VCaP (cell line): ENCODE data around the gene FGD2.

ENCODE experiments used
- H3K27ac ChIP-seq: fragments of 450-650 bp; 2 replicates; pipeline ENCODE4 v1.5.1; 2017
- TF ChIP-seq, protein P1 (sequence below): fragments of 450-650 bp; conservative IDR thresholded peaks from 2 replicates; pipeline ENCODE4 v1.5.1; 2017; ENCODE audit warnings: mild to moderate bottlenecking, moderate library complexity

Gene FGD2

DNA sequence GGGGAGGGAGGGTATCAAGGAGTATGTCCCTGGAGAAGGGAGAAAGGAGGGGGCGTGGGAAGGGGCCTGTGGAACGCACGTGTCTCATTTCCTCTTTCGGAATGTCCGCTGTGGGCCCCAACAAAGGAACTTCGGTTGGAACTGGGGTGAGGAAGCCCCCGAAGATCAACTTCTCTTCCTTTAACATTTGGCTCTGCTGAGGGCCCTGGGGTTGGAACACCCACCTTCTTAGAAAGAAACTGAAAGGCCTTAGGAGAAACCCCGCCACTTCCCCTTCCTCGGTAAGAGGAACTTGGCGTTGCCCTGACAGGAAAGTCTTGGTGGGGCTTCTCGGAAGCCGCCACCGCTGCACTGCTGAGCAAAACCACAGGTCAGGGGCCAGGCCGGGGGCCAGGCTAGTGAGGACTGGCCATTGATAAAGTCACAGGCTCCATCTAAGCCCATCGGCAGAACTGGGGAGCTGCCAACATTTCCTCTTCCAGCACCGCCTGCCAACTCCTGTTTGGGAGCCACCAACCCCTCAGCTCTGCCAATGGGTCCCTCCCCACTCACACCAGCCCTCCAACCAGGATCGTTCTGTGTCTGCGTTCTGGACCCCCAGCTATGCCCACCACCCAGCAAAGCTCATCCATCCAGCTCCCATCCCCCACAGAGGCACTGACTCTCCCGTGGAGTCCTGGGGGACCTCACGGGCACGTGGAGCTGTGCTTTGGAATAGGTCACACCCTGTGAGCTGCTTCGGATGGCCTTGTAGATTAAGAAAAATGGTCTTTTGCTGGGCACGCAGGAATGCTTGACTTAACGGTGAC lies 44.8 kb downstream of the FGD2 start:
- peak overlapping the region; percentile 21; the same call in 1 of the 2 replicates for H3K27ac ChIP-seq

DNA sequence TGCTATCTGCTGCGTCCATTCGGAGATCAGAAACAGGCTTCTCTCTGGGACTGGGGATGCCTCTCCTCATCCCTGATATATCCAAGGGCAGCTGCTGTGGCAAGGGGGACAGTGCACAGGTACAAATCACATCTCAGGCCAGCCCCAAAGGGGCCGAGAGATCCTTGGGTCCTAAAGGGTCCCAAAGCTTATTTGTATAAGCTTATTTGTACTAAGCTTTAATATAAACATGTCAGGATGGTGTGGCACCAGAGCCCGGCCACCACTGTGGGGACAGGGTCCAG lies 45.3 kb downstream of the FGD2 start:
- peak overlapping the region; percentile 21; the same call in 1 of the 2 replicates for H3K27ac ChIP-seq
- TF ChIP-seq, protein P1, sequence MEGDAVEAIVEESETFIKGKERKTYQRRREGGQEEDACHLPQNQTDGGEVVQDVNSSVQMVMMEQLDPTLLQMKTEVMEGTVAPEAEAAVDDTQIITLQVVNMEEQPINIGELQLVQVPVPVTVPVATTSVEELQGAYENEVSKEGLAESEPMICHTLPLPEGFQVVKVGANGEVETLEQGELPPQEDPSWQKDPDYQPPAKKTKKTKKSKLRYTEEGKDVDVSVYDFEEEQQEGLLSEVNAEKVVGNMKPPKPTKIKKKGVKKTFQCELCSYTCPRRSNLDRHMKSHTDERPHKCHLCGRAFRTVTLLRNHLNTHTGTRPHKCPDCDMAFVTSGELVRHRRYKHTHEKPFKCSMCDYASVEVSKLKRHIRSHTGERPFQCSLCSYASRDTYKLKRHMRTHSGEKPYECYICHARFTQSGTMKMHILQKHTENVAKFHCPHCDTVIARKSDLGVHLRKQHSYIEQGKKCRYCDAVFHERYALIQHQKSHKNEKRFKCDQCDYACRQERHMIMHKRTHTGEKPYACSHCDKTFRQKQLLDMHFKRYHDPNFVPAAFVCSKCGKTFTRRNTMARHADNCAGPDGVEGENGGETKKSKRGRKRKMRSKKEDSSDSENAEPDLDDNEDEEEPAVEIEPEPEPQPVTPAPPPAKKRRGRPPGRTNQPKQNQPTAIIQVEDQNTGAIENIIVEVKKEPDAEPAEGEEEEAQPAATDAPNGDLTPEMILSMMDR, result no peak

More for the DNA sequence above, 44.8 kb downstream of the FGD2 start:
- TF ChIP-seq, protein P1, result no peak

DNA sequence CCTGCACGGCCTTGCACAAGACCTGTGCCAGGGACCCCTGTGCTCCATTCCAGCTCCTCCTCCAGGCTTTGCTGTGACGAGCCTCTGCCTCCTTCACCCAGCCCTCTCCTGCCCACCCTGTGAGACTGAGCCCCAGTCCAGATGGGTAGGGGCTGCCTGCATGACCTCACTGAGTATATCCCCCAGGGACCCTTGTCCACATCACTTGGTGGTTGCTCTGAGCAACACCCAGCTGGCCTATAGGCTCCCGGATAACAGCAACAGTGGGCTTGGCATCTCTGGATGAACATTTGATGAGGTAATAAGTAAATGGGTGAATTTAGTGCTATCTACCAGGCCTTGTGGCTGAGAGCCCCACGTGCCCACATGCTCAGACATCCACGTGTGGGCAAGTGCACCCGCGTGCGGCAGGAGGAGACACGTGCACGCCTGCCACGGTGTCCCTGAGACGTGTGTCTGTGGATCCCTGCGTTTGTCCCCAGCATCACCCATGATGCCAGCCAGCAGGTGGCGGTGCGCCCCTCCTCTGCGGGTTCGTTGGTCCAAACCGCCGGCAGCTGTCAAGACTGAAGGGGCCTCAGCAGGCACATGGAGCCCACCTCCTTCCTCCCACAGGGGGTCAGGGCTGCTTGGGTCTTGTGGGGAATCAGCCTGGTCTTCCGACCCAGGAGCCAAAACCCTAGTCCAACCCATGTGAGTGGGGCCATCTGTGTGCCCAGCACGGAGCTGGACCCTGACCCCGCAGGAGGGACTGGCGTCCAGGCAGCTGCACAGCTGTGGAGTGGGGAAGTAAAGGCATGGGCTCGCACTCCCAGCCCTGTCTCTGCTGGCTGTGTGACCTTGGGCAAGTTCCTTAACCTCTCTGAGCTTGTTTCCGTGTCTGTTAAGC lies 45.9 kb downstream of the FGD2 start:
- H3K27ac ChIP-seq, result peak overlapping the region; percentile 21; the same call in 1 of the 2 replicates
- TF ChIP-seq, protein P1, result peak; percentile 94

DNA sequence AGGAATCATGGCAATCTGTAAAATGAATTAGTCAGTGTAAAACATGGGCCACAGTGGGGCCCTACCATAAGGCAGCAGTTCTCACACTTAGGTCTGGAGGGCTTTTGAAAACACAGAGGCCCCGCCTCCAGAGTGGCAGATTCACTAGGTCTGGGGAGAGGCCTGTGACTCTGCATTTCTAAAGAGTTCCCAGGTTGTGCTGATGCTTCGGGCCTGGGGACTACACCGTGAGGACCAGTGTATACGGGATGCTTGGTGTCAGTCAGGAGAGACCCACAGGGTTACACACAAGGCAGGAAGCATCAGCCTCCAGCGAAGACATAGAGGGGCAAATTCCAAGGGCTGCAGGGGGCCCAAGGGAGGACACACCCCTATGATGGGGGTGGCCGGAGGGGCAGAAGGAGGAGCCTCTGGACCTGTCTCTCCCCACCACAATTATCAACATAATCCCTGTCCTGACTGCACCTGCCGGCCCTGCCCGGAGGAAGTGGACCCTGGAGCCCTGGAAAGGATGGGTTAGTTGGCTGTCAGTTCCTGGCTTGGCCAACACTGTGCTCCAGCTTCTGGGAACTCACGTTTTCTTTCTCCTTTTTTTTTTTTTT lies 46.7 kb downstream of the FGD2 start:
- peak overlapping the region; percentile 21; the same call in 1 of the 2 replicates for H3K27ac ChIP-seq

DNA sequence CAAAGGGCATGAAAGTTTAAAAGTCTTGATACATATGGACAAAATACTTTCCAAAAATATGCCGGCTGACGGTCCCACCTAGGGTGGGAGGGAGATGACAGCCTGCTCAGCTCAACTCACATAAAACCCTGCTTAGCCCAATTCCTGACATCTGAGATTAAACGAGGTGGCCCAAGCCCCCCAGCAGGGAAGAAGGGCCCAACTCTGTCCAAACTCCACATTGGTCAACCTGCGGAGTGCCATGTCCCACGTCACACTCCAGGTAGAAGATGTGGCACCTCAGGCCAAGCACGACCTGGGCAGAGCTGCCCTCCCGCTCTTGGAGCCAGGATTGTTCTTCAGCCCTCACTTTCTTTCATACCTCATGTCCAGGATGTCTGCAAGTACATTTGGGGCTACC lies 48.2 kb downstream of the FGD2 start:
- TF ChIP-seq, protein P1, result no peak
- no peak overlapping the region for H3K27ac ChIP-seq

More for the DNA sequence above, 46.7 kb downstream of the FGD2 start:
- TF ChIP-seq, protein P1, result no peak

DNA sequence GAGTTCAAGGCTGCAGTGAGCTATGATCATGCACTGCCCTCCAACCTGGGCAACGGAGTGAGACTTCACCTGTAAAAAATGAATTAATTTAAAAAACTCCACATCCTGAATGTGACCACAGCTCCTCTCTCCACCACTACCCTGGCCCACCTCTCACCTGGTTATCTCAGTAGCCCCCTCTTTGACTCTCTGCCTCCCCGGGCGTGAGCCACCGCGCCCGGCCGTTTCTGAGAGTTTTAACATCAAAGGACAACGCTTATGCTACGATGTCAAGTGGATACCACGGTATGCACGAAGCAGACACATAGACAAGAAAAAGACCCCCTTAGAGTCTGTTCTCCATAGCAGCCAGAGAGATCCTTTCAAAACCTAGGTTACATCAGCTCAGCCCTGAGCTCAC lies 48.7 kb downstream of the FGD2 start:
- no peak overlapping the region for H3K27ac ChIP-seq
- TF ChIP-seq, protein P1, result no peak

DNA sequence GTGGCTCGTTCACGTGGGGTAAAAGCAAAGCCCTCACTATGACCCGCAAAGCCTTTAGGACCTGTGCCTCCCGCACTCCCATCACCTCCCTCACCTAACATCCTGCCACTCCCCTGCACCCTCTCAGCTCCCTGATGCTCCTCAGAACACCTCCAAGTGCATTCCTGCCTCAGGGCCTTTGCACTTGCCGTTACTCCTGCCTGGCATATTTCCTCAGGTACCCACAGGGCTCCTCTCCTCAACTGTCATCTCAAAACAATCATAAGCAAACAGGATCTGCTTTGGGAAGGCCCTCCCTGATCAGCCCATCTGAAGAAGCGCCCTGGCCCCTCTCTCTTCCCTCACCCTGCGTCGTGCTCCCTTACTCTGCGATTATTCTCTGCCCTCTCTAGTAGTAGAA lies 49.1 kb downstream of the FGD2 start:
- TF ChIP-seq, protein P1, result no peak
- H3K27ac ChIP-seq, result no peak overlapping the region
